ENCODE measurements around the gene TTI1. TPM values are rescaled to one million over a fixed set of nuclear protein-coding genes. Genes with fewer than 3 reads are reported as not detected.
A peak's percentile ranks its signal among the peaks of the same experiment; 100 is the strongest.

The TTI1 gene
- polyA plus RNA-seq, 3 donors, result 6.4 to 9.1 (median 8.8) TPM

- Histone ChIP-seq H3K4me2 (replicated peaks; ENCODE audit: extremely low read depth, low read length, poor library complexity, severe bottlenecking) (no peak overlapping the region), H2AFZ (ENCODE audit: insufficient read depth, low read depth, low read length, poor library complexity, severe bottlenecking) (no peak overlapping the region), H3K27ac (ENCODE audit: low read depth in 1 of 2, low read length in 2 of 2) (no peak overlapping the region), H3K27me3 (ENCODE audit: control insufficient read depth in 2 of 2, insufficient read depth in 2 of 2, low read length in 2 of 2) (no peaks in the 10 kb centered on the region), H3K4me3 (replicated peaks in 1 of 3; ENCODE audit: low read depth in 2 of 3, low read length in 3 of 3) (no peak overlapping the region), H3K4me1 (ENCODE audit: control insufficient read depth in 1 of 2, insufficient read depth in 2 of 2, low read length in 2 of 2) (no peaks in the 10 kb centered on the region), H3K79me2 (ENCODE audit: insufficient read depth, low read length) (peaks cover 92% of the 10 kb centered on the region), H3K9ac (ENCODE audit: insufficient read depth, low read length, poor library complexity, severe bottlenecking) (no peak overlapping the region), H4K20me1 (ENCODE audit: insufficient read depth, low read length) (peaks cover 82% of the 10 kb centered on the region), H3K36me3 (replicated peaks in 1 of 2; ENCODE audit: control insufficient read depth in 1 of 2, insufficient read depth in 2 of 2, low read length in 2 of 2) (peaks cover 69 to 92% of the 10 kb centered on the region in 2 donors), H3K9me3 (replicated peaks in 1 of 2; ENCODE audit: control insufficient read depth in 1 of 2, insufficient read depth in 1 of 2, low read length in 2 of 2) (no peaks in the 10 kb centered on the region)
- peak overlapping the region in 4 of 7 donors; percentile 17 to 88 (median 66) for H3K27ac Mint-ChIP-seq
- H3K9me3 Mint-ChIP-seq, result no peaks in the 10 kb centered on the region
- no peaks in the 10 kb centered on the region for H3K27me3 Mint-ChIP-seq (ENCODE audit: low read depth in 3 of 3)
- DNase-seq, result peak in 2 of 3 donors; percentile 12 to 75
- no peak for TF ChIP-seq CTCF (IDR thresholded peaks at IDR 0.05)
- peaks cover 3% of the 10 kb centered on the region for H3K4me1 Mint-ChIP-seq
- no peak overlapping the region for H3K4me3 Mint-ChIP-seq
- peaks cover 70 to 80% of the 10 kb centered on the region in 2 donors for H3K36me3 Mint-ChIP-seq
- 95% methylated on average over 5 of the region's 10 CpGs for WGBS (ENCODE audit: insufficient coverage)
- intact Hi-C loops (cut with micrococcal nuclease), result no loop called here
Measured at GRCh38 chr20:38043512-38044300, 10.4 kb upstream of the TTI1 start.

GRCh38 chr20:38040276-38040675, 7.0 kb upstream of the TTI1 start:
- H3K79me2 ChIP-seq (ENCODE audit: insufficient read depth, low read length), result peaks cover 97% of the 10 kb centered on the region

More at GRCh38 chr20:38040276-38040675, 7.0 kb upstream of the TTI1 start:
- H3K36me3 Mint-ChIP-seq, result peaks cover 60 to 63% of the 10 kb centered on the region in 2 donors
- peaks cover 48 to 80% of the 10 kb centered on the region in 2 donors for H3K36me3 ChIP-seq (replicated peaks in 1 of 2; ENCODE audit: control insufficient read depth in 1 of 2, insufficient read depth in 2 of 2, low read length in 2 of 2)
- H3K4me3 ChIP-seq (replicated peaks in 1 of 3; ENCODE audit: low read depth in 2 of 3, low read length in 3 of 3), result no peak overlapping the region
- intact Hi-C loops (cut with micrococcal nuclease), result no loop called here
- H3K9me3 ChIP-seq (replicated peaks in 1 of 2; ENCODE audit: control insufficient read depth in 1 of 2, insufficient read depth in 1 of 2, low read length in 2 of 2), result no peaks in the 10 kb centered on the region
- H3K4me1 ChIP-seq (ENCODE audit: control insufficient read depth in 1 of 2, insufficient read depth in 2 of 2, low read length in 2 of 2), result peaks cover 8 to 12% of the 10 kb centered on the region in 2 donors
- H3K9me3 Mint-ChIP-seq, result no peaks in the 10 kb centered on the region
- H3K27ac Mint-ChIP-seq, result peak overlapping the region in 2 of 7 donors; percentile 72 to 80
- H3K4me1 Mint-ChIP-seq, result peaks cover 17% of the 10 kb centered on the region
- peaks cover 50% of the 10 kb centered on the region for H4K20me1 ChIP-seq (ENCODE audit: insufficient read depth, low read length)
- no peak for TF ChIP-seq CTCF (IDR thresholded peaks at IDR 0.05)
- H3K27me3 ChIP-seq (ENCODE audit: control insufficient read depth in 2 of 2, insufficient read depth in 2 of 2, low read length in 2 of 2), result no peaks in the 10 kb centered on the region
- no peak overlapping the region for H2AFZ ChIP-seq (ENCODE audit: insufficient read depth, low read depth, low read length, poor library complexity, severe bottlenecking)
- H3K4me3 Mint-ChIP-seq, result no peak overlapping the region
- H3K4me2 ChIP-seq (replicated peaks; ENCODE audit: extremely low read depth, low read length, poor library complexity, severe bottlenecking), result no peak overlapping the region
- WGBS (ENCODE audit: insufficient coverage), result no CpG with 5 or more reads among the region's 1 CpG
- peak overlapping the region in 1 of 2 donors; percentile 7 for H3K27ac ChIP-seq (ENCODE audit: low read depth in 1 of 2, low read length in 2 of 2)
- H3K27me3 Mint-ChIP-seq (ENCODE audit: low read depth in 3 of 3), result no peaks in the 10 kb centered on the region
- no peak overlapping the region for H3K9ac ChIP-seq (ENCODE audit: insufficient read depth, low read length, poor library complexity, severe bottlenecking)
- no peak for DNase-seq
